ENCODE results near the gene PGA4. TPM values are rescaled to one million over a fixed set of nuclear protein-coding genes. Genes with fewer than 3 reads are reported as not detected.
"Not testable (repeated sequence)": the region's sequence is repeated elsewhere in the genome, so short reads cannot be mapped to it uniquely, and the experiment has no call there.

Gene PGA4
- total RNA-seq, 1 donor from 2014 or later: not detected

DNA sequence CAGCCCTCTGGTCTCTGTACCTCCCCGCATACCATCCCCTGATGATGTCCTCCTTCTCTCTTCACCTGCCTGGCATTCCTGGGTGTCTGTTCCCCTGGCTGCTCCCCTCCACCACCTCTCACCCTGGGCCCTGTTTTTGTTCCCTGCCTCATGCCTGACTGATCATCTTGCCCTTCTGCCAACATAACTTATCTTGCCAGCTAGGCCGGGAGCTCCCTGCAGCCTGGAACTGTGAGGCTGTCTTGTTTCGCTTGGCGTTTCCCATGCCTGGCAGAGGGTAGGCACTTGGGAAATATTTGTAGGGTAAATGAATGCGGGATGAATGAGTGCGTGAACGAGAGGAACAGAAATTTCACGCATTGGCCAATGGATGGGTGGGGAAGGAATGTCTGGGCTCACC, 27.1 kb downstream of the PGA4 start:
- intact Hi-C loops (cut with micrococcal nuclease): not testable (repeated sequence)

DNA sequence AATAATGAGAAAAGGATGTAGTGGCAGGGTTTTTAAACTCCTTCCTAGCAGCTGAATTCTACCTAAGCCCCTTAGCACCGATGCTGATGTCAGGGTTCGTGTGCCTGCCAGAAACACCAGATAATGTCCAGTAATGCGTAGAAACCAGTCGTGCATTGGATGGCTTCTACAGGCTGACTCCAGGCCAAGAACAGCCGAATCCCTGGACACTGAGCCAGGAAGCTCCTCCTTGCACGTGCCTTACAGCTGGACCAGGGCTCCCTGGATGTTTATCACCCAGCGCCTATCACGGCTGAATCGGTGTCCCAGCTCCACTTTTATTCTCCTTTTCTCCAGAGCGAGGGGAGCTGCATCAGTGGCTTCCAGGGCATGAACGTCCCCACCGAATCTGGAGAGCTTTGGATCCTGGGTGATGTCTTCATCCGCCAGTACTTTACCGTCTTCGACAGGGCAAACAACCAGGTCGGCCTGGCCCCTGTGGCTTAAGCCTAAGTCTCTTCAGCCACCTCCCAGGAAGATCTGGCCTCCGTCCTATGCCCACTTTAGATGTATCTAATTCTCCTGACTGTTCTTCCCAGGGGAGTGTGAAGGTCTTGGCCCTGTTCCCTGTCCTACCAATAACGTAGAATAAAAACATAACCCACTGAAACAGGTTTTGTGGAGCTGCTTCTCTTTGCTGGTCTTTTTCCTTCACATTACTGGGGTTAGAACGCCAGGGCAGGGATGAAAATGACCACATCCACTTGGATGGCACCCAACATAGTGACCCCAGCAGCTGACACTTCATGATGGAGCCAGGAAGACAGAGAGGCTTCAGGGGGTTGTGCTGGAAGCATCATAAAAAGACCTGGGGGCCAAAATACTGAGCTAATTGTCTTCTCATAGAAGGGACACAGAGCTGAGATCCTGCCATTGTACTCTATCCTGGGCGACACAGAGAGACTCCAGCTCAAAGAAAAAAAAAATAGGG, 28.9 kb downstream of the PGA4 start:
- intact Hi-C loops (cut with micrococcal nuclease): not testable (repeated sequence)

DNA sequence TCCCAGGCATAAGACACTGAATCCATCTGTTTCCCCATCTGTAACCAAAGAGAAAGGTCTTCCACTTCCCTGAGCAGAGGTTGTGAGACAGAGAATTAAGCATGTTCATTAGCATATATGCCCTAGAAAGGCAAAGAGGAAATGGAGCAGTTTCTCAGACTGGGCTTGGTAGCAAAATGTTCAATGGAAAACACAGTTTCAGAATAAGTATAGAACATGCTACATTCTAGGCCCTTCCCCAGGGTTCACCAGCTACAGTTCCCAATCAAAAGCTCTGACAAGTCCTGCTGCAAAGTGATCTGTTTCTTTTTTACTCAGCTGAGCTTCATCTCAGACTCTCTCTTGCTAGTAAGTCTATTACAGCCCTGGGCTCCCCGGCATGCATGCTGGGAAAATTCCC, 30.2 kb downstream of the PGA4 start:
- intact Hi-C loops (cut with micrococcal nuclease): not testable (repeated sequence)

DNA sequence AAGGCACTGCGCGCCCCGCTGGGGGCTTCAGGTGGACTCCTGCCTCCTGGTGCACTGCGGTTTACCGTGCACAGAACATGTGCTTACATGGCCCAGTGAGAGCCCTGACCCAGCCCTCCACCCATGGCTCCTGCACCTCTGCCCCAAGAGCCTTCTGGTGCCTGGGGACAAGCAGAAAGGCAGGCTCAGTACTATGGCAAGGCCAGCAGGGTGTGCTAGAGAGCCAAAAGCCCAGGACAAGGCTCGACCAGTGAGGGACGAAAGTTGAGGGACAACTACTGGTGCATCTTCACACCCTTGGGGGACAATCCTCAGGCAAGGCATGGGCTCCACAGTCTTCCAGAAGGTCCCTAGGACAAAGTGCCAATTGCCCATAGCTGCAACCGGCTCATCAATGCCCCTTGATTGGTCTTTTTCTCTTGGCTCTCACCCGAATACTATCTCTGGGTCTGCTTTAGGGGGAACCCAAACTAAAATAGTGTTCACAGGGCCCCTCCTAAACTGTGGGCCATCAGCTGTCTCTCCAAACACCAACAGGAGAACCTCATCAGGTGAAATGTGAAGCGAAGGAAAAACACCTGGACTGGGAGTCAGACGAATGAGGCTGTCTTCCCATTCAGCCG, 32.4 kb downstream of the PGA4 start:
- intact Hi-C loops (cut with micrococcal nuclease): loop anchor here (1.0 kb wide), 3 partner anchors 40 to 131 kb away; no protein-coding TSS in a partner anchor

DNA sequence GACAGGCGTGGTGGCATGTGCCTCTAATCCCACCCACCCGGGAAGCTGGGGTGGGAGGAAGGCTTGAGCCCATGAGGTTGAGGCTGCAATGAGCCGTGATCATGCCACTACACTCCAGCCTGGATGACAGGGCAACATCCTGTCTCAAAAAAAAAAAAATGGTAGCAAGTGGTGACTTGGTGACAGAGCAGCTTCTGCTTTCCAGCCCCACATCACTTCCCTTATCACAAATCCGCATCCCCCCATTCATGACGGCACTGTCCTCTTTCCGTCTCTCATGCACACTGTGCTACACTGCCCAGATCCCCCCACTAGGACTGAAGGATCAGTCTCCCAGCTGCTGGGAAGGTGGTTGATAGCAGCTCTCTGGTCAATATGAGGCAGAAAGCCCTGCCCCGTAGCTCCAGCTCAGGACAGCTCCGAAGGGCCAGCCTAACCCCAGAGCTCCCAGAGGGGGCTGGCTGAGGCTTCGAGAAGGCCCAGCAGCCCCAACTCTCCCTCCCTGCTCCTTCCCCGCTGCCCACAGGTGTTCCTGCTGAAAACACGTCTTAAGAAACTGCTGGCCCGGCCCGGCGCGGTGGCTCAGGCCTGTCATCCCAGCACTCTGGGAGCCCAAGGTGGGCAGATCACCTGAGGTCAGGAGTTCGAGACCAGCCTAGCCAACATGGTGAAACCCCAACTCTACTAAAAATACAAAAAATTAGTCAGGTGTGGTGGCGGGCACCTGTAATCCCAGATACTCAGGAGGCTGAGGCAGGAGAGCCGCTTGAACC, 34.7 kb downstream of the PGA4 start:
- intact Hi-C loops (cut with micrococcal nuclease): no loop called here

DNA sequence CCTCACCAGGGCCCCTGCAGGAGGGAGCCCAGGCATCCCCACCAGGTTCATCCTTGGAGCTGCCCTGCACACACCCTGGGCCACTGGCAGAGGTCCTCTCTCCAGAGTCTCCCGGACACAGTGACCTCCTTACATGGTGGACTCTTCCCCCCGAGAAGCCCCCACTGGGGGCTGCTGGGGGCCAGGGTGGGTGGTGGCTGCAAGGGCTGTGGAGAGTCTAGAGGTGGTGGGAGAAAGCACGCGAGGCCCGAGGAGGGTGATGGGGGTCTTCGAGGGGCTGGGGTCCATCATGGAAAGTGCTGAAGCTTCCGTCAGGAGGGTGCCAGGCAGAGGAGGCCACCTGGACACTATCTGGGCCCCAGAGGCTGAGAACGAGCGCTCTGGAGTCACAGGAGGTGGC, 36.4 kb downstream of the PGA4 start:
- intact Hi-C loops (cut with micrococcal nuclease): no loop called here

DNA sequence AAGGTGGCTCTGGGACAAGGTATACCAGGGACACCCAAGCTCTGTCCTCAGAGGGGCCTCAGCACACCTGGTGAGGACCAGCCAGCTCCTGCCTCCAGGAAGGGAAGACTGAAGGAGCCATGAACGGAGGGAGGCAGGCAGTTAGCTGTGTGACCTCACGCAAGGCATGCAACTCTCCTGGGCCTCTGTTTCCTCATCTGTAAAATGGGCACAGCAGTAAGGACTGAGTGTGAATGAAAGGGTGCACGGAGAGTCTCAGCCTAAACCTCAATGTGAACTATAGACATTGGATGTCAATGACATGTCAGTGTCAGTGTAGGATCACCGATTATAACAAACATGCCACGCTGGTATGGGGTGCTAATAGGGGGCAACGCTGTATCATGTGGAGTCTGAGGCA, 37.2 kb downstream of the PGA4 start:
- intact Hi-C loops (cut with micrococcal nuclease): no loop called here

DNA sequence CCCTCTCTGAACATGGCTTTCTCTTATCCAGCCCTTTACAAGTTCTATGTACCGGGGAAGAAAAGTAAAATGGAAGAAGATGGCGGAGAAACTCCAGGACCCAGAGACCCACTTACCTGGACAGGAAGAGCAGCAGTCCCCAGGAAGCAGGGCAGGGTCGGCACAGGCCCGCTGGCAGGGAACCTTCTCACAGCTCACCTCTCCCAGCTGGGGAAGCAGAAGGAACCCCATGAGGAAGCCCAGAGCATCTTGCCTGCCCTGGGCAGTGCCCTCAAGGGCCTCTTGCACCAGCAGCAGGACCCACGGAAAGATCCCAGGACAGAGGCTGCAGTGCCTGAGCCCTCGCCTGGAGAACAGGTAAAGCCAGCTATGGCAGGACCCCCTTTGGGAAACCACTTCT, 42.2 kb downstream of the PGA4 start:
- intact Hi-C loops (cut with micrococcal nuclease): no loop called here

DNA sequence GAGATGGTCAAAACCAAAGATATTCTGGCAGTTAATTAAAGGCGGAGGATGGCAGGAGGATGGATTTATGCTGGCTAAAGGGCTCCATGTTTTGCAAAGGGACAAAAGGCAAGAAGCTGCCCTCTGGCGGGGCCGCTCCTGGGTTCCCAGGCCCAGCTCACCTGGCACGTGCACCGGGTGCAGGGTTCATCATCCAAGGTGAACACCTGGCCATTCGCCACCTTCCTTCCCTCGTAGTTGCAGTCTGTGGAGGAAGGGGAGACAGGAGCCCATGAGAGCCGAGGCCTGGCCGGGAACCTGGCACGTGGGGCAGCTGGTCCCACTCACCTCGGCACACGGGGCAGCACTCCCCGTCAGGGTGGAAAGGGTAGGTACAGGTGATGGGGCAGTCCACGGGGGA, 42.6 kb downstream of the PGA4 start:
- intact Hi-C loops (cut with micrococcal nuclease): no loop called here

DNA sequence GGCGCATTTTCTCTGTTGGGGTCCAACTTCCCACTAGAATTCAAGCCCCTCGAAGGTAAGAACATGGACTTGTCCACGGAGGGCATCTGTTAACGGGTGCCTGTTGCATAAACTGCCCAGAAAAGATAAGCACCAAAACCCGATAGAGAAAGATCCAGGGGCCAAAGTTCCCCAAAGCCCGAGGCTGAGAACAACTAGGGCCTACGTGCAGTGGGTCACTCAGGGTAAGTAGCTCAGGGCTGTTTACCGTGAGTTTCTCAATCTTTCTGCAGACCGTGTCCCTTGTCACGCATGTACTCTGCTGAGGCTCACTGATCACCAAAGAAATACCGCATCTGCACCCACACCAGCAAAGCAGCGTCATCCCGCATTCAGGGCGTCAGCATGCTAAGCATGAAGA, 43.2 kb downstream of the PGA4 start:
- intact Hi-C loops (cut with micrococcal nuclease): no loop called here

DNA sequence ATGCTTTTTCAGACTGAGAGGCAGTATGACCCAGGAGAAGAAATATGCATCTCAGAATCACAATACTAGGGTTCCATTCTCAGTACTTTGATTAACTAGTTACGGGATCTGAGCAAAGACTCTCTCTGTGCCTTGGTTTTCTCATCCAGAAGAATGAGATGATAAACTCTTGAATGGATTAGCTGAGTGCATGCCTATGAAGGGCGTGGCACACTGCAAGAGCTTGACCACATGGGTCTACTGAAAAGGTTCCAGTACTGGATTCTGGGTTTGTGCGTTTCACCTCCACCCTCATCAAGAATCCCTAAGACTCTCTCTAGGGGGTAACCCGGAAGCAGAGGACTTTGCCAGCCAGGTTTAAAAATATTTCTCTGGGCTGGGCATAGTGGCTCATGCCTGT, 44.5 kb downstream of the PGA4 start:
- intact Hi-C loops (cut with micrococcal nuclease): no loop called here

DNA sequence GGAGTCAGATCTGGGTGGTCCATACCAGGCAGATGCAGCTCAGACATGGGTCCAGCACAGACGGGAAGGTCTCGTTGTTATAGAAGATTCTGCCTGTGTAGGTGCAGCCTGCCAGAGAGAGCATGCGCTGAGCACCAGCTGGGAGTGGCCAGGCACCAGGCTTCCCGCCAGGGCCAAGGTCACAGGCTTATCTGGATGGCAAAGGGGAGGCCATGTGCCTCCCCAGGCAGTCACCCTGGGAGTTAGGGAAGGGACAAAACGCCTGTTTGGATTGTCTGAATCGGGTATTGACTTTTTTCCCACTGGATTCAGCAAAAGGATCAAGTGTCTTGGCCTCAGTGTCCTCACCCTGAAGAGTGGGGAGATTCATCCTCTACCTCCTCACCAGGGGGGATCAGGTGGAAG, 45.3 kb downstream of the PGA4 start:
- intact Hi-C loops (cut with micrococcal nuclease): no loop called here

DNA sequence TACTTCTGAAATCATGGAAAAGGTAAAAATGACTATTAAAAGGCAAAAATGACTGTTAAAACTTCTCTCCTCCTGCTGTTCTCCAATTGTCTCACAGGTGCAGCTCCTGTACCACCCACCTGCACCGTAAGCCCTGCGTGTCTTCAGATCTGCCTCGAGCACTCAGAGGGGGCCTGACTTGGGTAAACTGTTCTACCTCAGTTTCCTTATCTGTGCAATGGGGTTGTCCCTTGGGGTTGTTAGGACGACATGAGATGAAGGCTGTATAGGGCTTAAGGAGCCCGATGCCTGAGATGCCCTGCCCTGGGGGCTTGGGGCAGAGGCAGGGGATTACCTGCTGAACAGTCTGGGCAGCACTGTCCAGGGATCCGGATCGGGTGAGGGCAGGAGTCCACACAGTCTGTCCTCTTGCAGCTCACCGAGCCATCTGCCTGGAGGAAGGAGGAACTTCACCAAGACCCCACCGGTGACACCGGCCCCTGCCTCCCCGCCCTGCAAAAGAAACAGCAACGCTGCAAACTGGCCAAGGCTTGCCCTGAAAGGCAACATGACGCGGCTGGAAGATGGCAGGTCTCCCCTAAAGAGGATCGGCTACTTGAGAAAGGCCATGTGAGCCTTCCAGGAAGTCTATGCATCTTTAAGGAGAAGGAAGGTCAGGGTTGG, 46.6 kb downstream of the PGA4 start:
- intact Hi-C loops (cut with micrococcal nuclease): no loop called here

DNA sequence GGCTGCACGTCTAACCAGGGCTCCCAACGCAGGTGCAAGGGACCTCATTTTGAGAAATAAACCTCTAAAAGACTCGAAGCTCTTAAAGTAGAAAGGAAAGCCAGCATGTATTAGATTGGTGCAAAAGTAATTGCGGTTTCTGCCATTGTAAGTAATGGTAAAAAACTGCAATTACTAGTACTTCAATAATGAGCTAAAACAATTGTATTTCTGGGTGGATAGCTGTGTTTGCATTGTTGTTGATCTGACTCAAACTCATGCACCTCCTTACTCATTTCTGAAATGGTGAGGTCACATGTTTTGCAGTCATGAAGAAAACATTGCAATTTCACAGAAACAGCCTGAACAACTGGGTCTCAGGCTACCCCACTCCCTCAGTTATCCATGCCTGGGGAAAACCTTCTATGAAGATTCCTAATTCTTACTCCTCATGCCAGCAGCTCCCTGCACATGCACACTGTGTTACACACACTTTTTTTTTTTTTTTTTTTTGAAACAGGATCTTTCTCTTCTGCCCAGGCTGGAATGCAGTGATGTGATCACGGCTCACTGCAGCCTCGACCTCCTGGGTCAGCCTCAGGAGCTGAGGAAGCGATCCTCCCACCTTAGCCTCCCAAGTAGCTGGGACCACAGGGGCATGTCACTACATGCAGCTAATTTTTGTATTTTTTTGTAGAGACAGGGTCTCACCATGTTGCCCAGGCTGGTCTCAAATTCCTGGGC, 48.4 kb downstream of the PGA4 start:
- intact Hi-C loops (cut with micrococcal nuclease): loop anchor here (2.0 kb wide), 1 partner anchor 24 kb away; the partner anchor contains the start of gene VWCE

DNA sequence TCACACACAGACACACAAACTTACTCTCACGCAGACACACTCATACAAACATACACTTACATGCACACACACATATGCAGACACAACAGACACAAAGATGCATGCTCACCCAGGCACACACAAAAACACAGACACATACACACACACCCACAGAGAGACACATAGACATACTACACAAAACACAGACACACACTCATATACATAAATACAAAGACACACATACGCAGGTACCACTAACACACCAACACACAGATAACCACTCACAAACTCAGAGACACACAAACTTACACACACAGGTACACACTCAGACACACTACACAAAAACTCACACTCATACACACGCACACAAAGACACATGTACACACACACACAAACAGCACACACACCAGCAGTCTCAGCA, 50.6 kb downstream of the PGA4 start:
- intact Hi-C loops (cut with micrococcal nuclease): no loop called here

DNA sequence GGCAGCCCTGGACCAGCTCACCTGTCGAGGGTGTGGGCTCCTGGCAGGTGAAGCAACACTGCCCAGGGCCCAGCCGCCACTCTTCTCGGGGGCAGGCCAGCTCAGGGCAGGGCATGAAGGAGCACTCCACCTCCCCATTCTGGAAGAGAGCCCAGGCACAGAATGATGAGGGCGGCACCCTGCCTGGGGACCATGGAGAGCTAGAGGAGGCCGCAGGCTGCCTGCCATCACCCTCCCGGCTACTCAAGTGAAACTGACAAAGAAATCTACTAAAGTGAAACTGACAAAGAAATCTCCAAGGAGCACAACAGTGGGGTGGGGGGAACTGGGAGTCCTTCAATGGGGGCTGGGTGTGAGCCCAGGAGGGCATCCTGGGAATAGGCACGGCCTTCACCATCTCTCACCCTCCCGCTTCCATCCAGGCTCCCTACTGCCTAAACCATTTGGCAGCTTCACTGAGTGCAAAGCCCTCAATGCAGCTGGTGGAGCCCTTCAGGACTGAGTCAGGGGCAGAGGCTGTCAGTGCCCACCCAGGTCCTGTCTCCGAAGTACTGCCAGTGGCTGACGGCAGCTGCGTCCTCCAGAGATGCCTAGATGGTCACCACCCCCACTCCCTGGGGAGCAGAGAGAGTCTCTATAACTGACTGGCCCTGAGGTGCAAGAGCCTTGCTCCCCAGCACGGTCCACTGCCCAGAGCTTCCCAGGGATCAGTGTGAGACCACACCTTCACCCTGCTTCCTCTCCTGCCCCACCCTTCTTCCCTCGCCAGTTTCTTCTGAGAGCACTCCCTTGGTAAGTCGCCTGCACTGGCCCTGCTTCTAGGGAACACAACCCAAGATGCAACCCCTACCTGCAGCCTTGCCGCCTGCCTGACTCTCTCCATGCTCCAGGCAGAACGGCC, 51.3 kb downstream of the PGA4 start:
- intact Hi-C loops (cut with micrococcal nuclease): no loop called here

DNA sequence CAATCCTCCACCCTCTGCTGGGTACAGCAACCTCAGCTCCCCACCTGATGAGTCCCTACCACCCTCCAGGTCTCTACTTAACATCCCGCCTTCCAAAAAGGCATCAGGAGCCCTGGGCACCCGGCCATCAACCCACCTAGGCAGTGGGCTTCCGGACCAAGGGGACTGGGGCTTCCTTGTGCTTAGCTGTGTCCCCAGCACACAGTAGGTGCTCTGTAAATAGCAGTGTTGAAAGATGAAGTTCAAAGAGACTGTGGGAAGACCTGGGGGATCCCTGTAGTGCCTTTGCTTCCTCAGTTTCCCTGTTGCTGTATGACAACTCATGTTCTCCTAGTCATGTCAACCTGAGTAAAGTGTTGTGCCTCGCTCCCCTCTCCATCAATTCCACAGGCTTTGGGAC, 51.9 kb downstream of the PGA4 start:
- intact Hi-C loops (cut with micrococcal nuclease): no loop called here

DNA sequence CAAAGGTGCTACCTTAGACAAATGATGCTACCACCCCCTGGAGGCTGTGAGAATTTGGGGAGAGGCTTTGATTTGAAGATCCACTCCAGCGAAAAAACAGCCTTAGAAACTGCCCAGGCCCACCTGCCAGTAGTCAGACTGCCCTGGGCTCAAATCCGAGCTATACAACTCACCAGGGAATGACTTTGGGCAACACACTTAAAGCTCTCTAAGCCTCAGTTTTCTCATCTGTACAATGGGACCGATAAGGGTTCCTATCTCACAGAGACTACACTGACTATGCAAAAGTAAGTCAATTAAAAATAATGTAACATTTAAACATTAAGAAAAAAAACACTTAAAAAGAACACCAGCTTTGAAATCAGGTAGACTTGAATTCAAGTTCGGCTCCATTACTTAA, 53.0 kb downstream of the PGA4 start:
- intact Hi-C loops (cut with micrococcal nuclease): no loop called here

DNA sequence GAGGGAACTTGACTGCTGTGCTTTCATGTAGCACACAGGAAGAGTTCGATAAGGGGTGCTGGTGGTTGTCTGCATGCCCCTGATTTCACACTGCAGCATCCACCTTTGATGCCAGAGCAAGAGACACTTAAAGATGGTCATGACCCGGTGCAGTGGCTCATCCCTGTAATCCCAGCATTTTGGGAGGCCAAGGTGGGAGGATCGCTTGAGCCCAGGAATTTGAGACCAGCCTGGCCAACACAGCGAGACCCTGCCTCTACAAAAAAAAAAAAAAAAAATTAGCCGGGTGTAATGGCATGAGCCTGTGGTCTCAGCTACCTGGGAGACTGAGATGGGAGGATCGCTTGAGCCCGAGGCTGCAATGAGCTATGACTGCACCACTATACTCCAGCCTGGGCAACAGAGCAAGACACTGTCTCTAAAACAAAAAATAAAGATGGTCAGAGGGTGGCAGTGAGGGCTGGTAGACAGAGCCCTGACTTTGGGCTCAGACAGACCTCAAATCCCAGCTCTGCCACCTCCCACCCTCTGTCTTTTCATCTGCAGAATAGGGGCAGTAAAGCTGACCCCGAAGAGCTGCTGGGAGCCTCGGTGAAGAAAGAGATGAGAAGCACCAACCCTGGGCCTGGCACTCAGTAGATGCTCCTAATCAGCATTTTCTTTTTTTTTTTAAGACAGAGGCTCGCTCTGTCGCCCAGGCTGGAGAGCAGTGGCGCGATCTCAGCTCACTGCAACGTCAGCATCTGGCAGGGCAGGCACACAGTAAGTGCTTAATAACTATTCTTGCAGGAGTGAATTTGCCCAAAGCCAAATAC, 55.2 kb downstream of the PGA4 start:
- intact Hi-C loops (cut with micrococcal nuclease): no loop called here

All from T-helper 1 cell treated with Interleukin-12 subunit alpha and Interleukin-12 subunit beta and Interleukin-4 antibody, amounts not matched to agents 30 ng/mL and 1 ng/mL, for 36 hours (primary cell).